ENCODE data around the gene CYP26A1.

Gene CYP26A1

GRCh38 chr10:93034426-93034825 lies 39.3 kb upstream of the CYP26A1 start:
- TF ChIP-seq CTCF (conservative IDR thresholded peaks at IDR 0.05) (no peak), ZFX (IDR thresholded peaks at IDR 0.05) (no peak)

GRCh38 chr10:93039110-93039509 lies 34.6 kb upstream of the CYP26A1 start:
- no peak for TF ChIP-seq ZFX (IDR thresholded peaks at IDR 0.05)
- no peak for TF ChIP-seq CTCF (conservative IDR thresholded peaks at IDR 0.05)
- H3K27ac ChIP-seq = no peak overlapping the region

More at GRCh38 chr10:93034426-93034825, 39.3 kb upstream of the CYP26A1 start:
- H3K27ac ChIP-seq = no peak overlapping the region

- peak; percentile 64 for TF ChIP-seq CTCF (conservative IDR thresholded peaks at IDR 0.05)
- TF ChIP-seq ZFX (IDR thresholded peaks at IDR 0.05) = no peak
- no peak overlapping the region for H3K27ac ChIP-seq
These were observed 34.0 kb upstream of the CYP26A1 start for GRCh38 chr10:93039721-93040120.

GRCh38 chr10:93054486-93054885 lies 19.2 kb upstream of the CYP26A1 start:
- TF ChIP-seq CTCF (conservative IDR thresholded peaks at IDR 0.05) = no peak
- no peak for TF ChIP-seq ZFX (IDR thresholded peaks at IDR 0.05)
- H3K27ac ChIP-seq = no peak overlapping the region

- H3K27ac ChIP-seq = no peak overlapping the region
- no peak for TF ChIP-seq ZFX (IDR thresholded peaks at IDR 0.05)
- TF ChIP-seq CTCF (conservative IDR thresholded peaks at IDR 0.05) = no peak
These were observed 15.6 kb upstream of the CYP26A1 start for GRCh38 chr10:93058139-93058538.

- H3K27ac ChIP-seq = no peak within 1 kb of the TSS
- TF ChIP-seq CTCF (conservative IDR thresholded peaks at IDR 0.05) (no peak), ZFX (IDR thresholded peaks at IDR 0.05) (no peak)
These were observed 13.5 kb upstream of the CYP26A1 start, which contains the start of gene CYP26C1 for GRCh38 chr10:93059975-93060886. TSS of gene CYP26C1 (plus strand) at chr10:93060798. CDS start at chr10:93061264, 466 bp downstream.

- TF ChIP-seq ZFX (IDR thresholded peaks at IDR 0.05) (no peak), CTCF (conservative IDR thresholded peaks at IDR 0.05) (no peak)
- no peak overlapping the region for H3K27ac ChIP-seq
These were observed 12.7 kb upstream of the CYP26A1 start for GRCh38 chr10:93060887-93061593.

Measured in C4-2B (cell line).